Kidney (tissue), 14 donors: ENCODE measurements around the gene GSN. TPM values are rescaled to one million over a fixed set of nuclear protein-coding genes. Genes with fewer than 3 reads are reported as not detected.

Experiments
- DNase-seq, 5 donors: peaks; one replicate each; pipeline ENCODE4 v3.0.0-alpha.2; 2013 to 2020
- FAIRE-seq: peaks from 2 replicates; lab custom pipeline; 2012; peaks lifted over from hg19 to GRCh38; lab: Jason Lieb, UNC
- H3K27ac ChIP-seq, 2 donors: one replicate each; pipeline ENCODE4 v1.7.0; 2013; ENCODE audit warnings: low read depth in 2 of 2, low read length in 2 of 2, inconsistent platforms in 1 of 2
- H3K27me3 ChIP-seq: one replicate; pipeline ENCODE4 v1.7.1; 2013; ENCODE audit warnings: low read length, inconsistent platforms; ENCODE audit not compliant: control insufficient read depth, insufficient read depth
- H3K36me3 ChIP-seq, 3 donors: one replicate each; pipeline versions ENCODE4 v1.7.0 to v1.7.1; 2013; ENCODE audit warnings: low read length in 3 of 3, control low read depth in 1 of 3, inconsistent platforms in 1 of 3; ENCODE audit not compliant: insufficient read depth in 3 of 3, control insufficient read depth in 2 of 3
- H3K4me1 ChIP-seq, 3 donors: one replicate each; pipeline versions ENCODE4 v1.7.0 to v1.7.1; 2013; ENCODE audit warnings: low read length in 3 of 3, inconsistent platforms in 1 of 3, low read depth in 1 of 3; ENCODE audit not compliant: control insufficient read depth in 2 of 3, insufficient read depth in 2 of 3
- H3K4me3 ChIP-seq, 3 donors: one replicate each; pipeline versions ENCODE4 v1.7.0 to v1.8.1; 2013; ENCODE audit warnings: low read length in 3 of 3, control low read depth in 1 of 3, inconsistent platforms in 1 of 3
- H3K9ac ChIP-seq, 3 donors: one replicate each; pipeline versions ENCODE4 v1.7.0 to v1.7.1; 2013; ENCODE audit warnings: low read length in 3 of 3, control low read depth in 1 of 3, inconsistent platforms in 1 of 3
- H3K9me3 ChIP-seq, 3 donors: one replicate each; pipeline versions ENCODE4 v1.7.0 to v1.7.1; 2013; ENCODE audit warnings: low read length in 3 of 3, control low read depth in 1 of 3, inconsistent platforms in 1 of 3; ENCODE audit not compliant: control insufficient read depth in 2 of 3, insufficient read depth in 1 of 3
- CTCF ChIP-seq: IDR thresholded peaks from 3 replicates; pipeline ENCODE4 v1.5.1; 2012; ENCODE audit warnings: mild to moderate bottlenecking, moderate library complexity, borderline replicate concordance; ENCODE audit not compliant: insufficient read depth; ENCODE audit errors: extremely low read depth
- intact Hi-C: fragments of 100-400 bp; cut with DNase I; formaldehyde crosslinking; loops from one replicate; pipeline ENCODE4 v1.11.1; 2022
- polyA plus RNA-seq: library from polyadenylated mRNA; stranded (reverse); fragments of 350-450 nt; fragmentation: Illumina TruSeq; extraction: RNeasy Lipid Tissue Mini Kit (QIAGEN cat#74804); gene quantifications from one replicate; pipeline ENCODE4 v1.2.3, GENCODE V29; 2014; ENCODE audit warnings: low read depth, low replicate concordance; ENCODE audit not compliant: insufficient read depth
- total RNA-seq: library from RNA; stranded (reverse); fragmentation: NEBNext Ultra II Directional; extraction: Animal tissue kit (Norgen Biotek cat#: 25700); gene quantifications from one replicate; pipeline ENCODE4 v1.2.1, GENCODE V29; 2021
- donor health status: control.
- donor health status: control.
- donor health status: control.
- donor health status: control.
- donor health status: control.
- donor health status: DM: yes; HTN: yes; CAD: no.
- donor health status: Normal renal cell carcinoma (clear cell type).

GSN gene
- total and polyA plus RNA-seq, 2 donors from 2014 or later: 235 to 511 TPM

DNA sequence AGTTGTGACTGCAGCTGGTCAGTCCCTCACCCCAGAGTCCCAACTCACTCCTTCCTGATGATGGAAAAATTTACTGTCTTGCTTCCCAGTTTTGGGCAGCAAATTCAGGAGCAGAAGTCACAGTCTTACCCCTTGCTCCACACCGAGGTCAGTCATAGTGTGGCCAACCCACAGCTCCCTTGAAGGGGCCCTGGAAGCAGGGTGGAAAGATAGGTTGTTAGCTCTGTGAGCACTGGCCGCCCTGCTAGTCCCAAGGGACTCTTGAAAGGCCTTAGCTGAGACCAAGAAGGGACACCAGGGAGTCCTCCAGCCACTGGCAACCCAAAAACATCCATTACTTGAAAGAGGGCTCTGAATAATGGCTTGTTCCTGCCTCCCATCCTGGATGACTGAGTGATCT is 40.0 kb downstream of the GSN start:
- FAIRE-seq (no peak), DNase-seq (no peak)
- H3K4me1 ChIP-seq: peaks cover 0 to 5% (median 0%) of the 10 kb centered on the region in 3 donors
- peaks cover 7 to 51% (median 47%) of the 10 kb centered on the region in 3 donors for H3K36me3 ChIP-seq
- no peak for TF ChIP-seq CTCF
- H3K27ac ChIP-seq: no peak overlapping the region
- no peaks in the 10 kb centered on the region for H3K27me3 ChIP-seq
- H3K9me3 ChIP-seq: no peaks in the 10 kb centered on the region
- H3K4me3 ChIP-seq: no peak overlapping the region
- intact Hi-C loops: no loop called here
- no peak overlapping the region for H3K9ac ChIP-seq

DNA sequence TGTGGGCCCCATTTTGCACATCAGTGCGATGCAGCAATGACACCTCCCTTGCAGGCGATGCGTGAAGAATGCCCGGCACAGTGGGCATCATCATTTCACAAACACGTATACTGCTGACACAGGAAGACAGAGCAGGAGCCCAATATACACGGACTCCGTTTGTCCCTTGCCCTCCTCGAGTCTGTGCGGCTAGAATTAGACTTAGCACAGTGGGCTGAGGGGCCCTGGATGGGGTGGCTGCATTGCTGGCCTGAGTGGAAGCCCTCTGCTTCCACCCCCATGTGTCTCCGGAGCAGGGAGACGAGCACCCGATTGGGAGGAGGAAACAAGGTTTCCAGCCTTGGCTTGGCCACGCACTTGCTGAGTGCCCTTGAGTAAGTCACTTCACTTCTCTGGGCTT is 40.8 kb downstream of the GSN start:
- FAIRE-seq: no peak
- Histone ChIP-seq H3K9ac (no peak overlapping the region), H3K4me1 (peaks cover 0 to 2% (median 0%) of the 10 kb centered on the region in 3 donors), H3K27ac (no peak overlapping the region), H3K36me3 (peaks cover 7 to 51% (median 50%) of the 10 kb centered on the region in 3 donors), H3K27me3 (no peaks in the 10 kb centered on the region), H3K4me3 (no peak overlapping the region), H3K9me3 (no peaks in the 10 kb centered on the region)
- intact Hi-C loops: no loop called here
- TF ChIP-seq CTCF: no peak
- no peak for DNase-seq

DNA sequence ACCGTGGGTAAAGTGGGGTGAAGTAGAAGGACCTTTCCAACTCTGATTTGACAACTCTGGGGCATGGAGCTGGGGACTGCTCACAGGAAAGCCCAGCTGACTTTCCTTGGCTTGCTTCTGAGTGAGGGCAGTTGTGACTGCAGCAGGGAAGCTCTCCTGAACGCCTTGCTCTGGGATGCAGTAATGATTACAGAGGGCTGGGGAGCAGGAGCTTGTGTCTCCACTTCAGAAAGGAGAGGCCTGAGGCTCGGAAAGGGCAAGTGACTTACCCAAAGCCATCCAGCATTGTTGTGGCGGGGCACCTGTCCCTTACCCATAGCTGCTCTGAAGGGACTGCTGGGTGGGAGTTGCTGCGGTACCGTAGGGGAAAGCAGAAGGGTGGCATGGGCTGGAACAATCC is 41.2 kb downstream of the GSN start:
- no peak for TF ChIP-seq CTCF
- DNase-seq (no peak), FAIRE-seq (no peak)
- no peak overlapping the region for H3K27ac ChIP-seq
- H3K27me3 ChIP-seq: no peaks in the 10 kb centered on the region
- peaks cover 0 to 2% (median 0%) of the 10 kb centered on the region in 3 donors for H3K4me1 ChIP-seq
- H3K36me3 ChIP-seq: peaks cover 7 to 51% (median 51%) of the 10 kb centered on the region in 3 donors
- intact Hi-C loops: no loop called here
- H3K9ac ChIP-seq: no peak overlapping the region
- H3K9me3 ChIP-seq: no peaks in the 10 kb centered on the region
- H3K4me3 ChIP-seq: no peak overlapping the region

DNA sequence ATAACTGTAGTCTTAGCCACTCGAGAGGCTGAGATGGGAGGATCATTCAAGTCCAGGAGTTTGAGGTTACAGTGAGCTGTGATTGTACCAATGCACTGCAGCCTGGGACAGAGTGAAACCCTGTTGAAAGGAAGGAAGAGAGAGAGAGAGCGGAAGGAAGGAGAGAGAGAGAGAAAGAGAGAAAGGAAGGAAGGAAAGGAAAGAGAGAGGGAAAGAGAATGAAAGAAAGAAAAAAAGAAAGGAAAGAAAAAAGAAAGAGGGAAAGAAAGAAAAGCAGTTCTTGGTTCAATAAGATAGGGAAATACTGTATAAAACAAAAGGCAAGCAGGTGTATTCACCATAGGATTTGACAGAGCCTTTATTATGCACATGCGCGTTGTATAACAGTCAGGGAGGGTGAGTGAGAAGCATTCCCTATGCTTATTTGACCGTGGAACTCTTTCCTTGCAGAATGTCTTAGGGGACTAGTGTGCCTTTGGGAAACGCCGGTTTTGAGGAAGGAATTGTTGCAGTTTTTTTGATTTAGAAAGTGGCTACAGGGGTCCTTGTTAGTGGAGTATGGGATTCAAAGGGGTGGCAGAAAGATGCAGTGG is 42.0 kb downstream of the GSN start:
- Histone ChIP-seq H3K9ac (no peak overlapping the region), H3K9me3 (no peaks in the 10 kb centered on the region), H3K36me3 (peaks cover 7 to 46% (median 46%) of the 10 kb centered on the region in 3 donors), H3K4me1 (peaks cover 0 to 2% (median 0%) of the 10 kb centered on the region in 3 donors), H3K4me3 (no peak overlapping the region), H3K27ac (no peak overlapping the region), H3K27me3 (no peaks in the 10 kb centered on the region)
- no peak for TF ChIP-seq CTCF
- FAIRE-seq (no peak), DNase-seq (no peak)
- intact Hi-C loops: loop anchor here (10.0 kb wide), 1 partner anchor 45 kb away; the partner anchor contains the start of gene GSN
